Right lobe of liver (tissue), 6 donors: ENCODE measurements around the gene SLC24A3. TPM values are rescaled to one million over a fixed set of nuclear protein-coding genes. Genes with fewer than 3 reads are reported as not detected.
"Not testable (repeated sequence)": the region's sequence is repeated elsewhere in the genome, so short reads cannot be mapped to it uniquely, and the experiment has no call there.

Experiments used
- ATAC-seq, 4 donors: fragments of 200-7000 bp; cut with Tn5 transposase; one replicate each; pipeline ENCODE4 v1.9.1; 2020; ENCODE audit warnings: mild to moderate bottlenecking in 4 of 4, moderate library complexity in 4 of 4
- DNase-seq, 3 donors: peaks; one replicate each; pipeline ENCODE4 v3.0.0-alpha.2; 2020
- H3K27ac ChIP-seq, 3 donors: fragments of 200-600 bp; one replicate each; pipeline ENCODE4 v1.8.0; 2022
- H3K27me3 ChIP-seq, 2 donors: fragments of 200-600 bp; one replicate each; pipeline ENCODE4 v1.8.0; 2022
- H3K36me3 ChIP-seq, 4 donors: fragments of 200-600 bp; sonication (generic) in 1 of 4; one replicate each; pipeline versions ENCODE4 v1.5.1 to v1.8.0; 2017 to 2022; ENCODE audit warnings: control low read depth in 1 of 4
- H3K4me1 ChIP-seq, 4 donors: fragments of 200-600 bp; sonication (generic) in 1 of 4; one replicate each; pipeline versions ENCODE4 v1.5.1 to v1.8.0; 2017 to 2022; ENCODE audit warnings: control low read depth in 1 of 4
- H3K4me3 ChIP-seq, 3 donors: fragments of 200-600 bp; one replicate each; pipeline ENCODE4 v1.8.0; 2022
- H3K9me3 ChIP-seq, 4 donors: fragments of 200-600 bp; sonication (generic) in 1 of 4; one replicate each; pipeline versions ENCODE4 v1.5.1 to v1.8.0; 2017 to 2022; ENCODE audit warnings: control low read depth in 1 of 4
- CTCF ChIP-seq, 4 donors: fragments of 200-600 bp in 3 of 4; fragments of 450-650 bp in 1 of 4; IDR thresholded peaks; one replicate each; pipeline versions ENCODE4 v1.5.1 to v1.8.0; 2016 to 2022; ENCODE audit warnings: antibody characterized with exemption in 4 of 4, mild to moderate bottlenecking in 2 of 4
- POLR2A ChIP-seq: fragments of 450-650 bp; IDR thresholded peaks from one replicate; pipeline ENCODE4 v1.6.1; 2017; ENCODE audit warnings: antibody characterized with exemption, mild to moderate bottlenecking
- WGBS: methylation state at CpG from one replicate; pipeline ENCODE4 v1.1.6; 2018; ENCODE audit warnings: low coverage, low lambda C conversion rate; ENCODE audit not compliant: insufficient coverage; ENCODE audit errors: missing lambda C conversion rate; 5-methylcytosine and 5-hydroxymethylcytosine counted together
- intact Hi-C, 2 donors: fragments of 100-400 bp; cut with DNase I; formaldehyde crosslinking; loops; one replicate each; pipeline versions ENCODE4 v1.11.2 to v1.14.1; 2022
- total RNA-seq, 6 experiments: library from RNA; depleted of rRNA in 2 of 6; stranded (reverse); fragments of >200 nt in 2 of 6; fragmentation: NEBNext Ultra II Directional in 3 of 6; extraction: Animal tissue kit (Norgen Biotek cat#: 25700) in 3 of 6; gene quantifications; one replicate each; pipeline versions ENCODE4 v1.1.0 to v1.2.4, GENCODE V29; 2016 to 2023
- donor health status: DM: no; HTN: yes; CAD: no.
- donor health status: DM: no; HTN: no; CAD: no.
- donor health status: DM: no; HTN: no; CAD: no.
- donor health status: DM: no; HTN: yes; CAD: no.
- donor health status: DM: no; HTN: yes; CAD: no.

SLC24A3 gene
- total RNA-seq, 6 experiments from 2014 or later = 0.06 to 0.49 (median 0.27) TPM

DNA sequence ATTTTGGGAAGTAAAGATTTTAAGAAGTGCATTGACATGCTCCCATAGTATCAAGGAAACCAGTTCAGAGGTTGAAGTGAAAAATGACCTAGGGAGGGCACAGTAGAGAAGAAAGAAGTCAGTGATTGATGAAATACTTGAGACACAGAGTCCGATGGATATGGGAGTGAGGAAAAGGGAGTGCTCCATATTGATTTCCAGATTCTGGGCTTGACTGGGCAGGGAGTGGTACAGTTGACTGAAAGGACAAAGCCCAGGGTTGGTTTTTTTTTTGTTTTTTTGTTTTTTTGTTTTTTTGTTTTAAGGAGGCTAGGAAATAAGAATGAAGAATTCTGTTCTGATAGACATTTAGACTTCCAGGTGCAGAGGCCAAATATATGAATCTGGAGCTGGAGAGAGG is 458.9 kb downstream of the SLC24A3 start:
- H3K27ac ChIP-seq = no peak overlapping the region
- ATAC-seq = no peak
- DNase-seq = no peak
- H3K27me3 ChIP-seq = no peaks in the 10 kb centered on the region
- no peaks in the 10 kb centered on the region for H3K36me3 ChIP-seq
- no peaks in the 10 kb centered on the region for H3K4me1 ChIP-seq
- 70% methylated on average over 1 of the region's 1 CpG for WGBS
- TF ChIP-seq CTCF (IDR thresholded peaks at IDR 0.05) = no peak
- no peak for TF ChIP-seq POLR2A
- H3K4me3 ChIP-seq = no peak overlapping the region
- no peaks in the 10 kb centered on the region for H3K9me3 ChIP-seq
- intact Hi-C loops = no loop called here

DNA sequence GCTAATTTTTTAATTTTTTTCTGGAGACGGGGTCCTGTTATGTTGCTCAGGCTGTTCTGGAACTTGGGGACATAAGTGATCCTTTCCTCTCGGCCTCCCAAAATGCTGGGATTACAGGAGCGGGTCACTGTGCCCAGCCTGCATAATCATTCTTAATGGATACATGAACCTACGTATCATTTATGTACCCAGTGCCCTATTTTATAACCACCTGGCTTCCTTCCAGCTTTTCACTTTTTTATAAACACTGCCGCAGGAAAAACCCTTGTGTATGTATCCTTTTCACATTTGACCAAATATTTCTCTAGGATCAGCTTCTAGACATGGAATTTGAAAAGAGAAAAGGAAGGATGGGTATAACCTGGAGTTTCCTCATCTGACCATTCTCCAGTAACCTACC is 460.1 kb downstream of the SLC24A3 start:
- no peaks in the 10 kb centered on the region for H3K9me3 ChIP-seq
- H3K36me3 ChIP-seq = no peaks in the 10 kb centered on the region
- intact Hi-C loops = no loop called here
- TF ChIP-seq CTCF (IDR thresholded peaks at IDR 0.05) (no peak), POLR2A (no peak)
- ATAC-seq (no peak), DNase-seq (no peak)
- no peaks in the 10 kb centered on the region for H3K27me3 ChIP-seq
- WGBS = 76% methylated on average over 4 of the region's 5 CpGs
- H3K27ac ChIP-seq = no peak overlapping the region
- no peak overlapping the region for H3K4me3 ChIP-seq
- H3K4me1 ChIP-seq = no peaks in the 10 kb centered on the region

GRCh38 chr20:19673575-19673974 is 461.1 kb downstream of the SLC24A3 start:
- H3K36me3 ChIP-seq = no peaks in the 10 kb centered on the region
- H3K4me3 ChIP-seq = no peak overlapping the region
- DNase-seq (no peak), ATAC-seq (no peak)
- H3K4me1 ChIP-seq = no peaks in the 10 kb centered on the region
- intact Hi-C loops = no loop called here
- no peaks in the 10 kb centered on the region for H3K9me3 ChIP-seq
- H3K27me3 ChIP-seq = no peaks in the 10 kb centered on the region
- TF ChIP-seq POLR2A (no peak), CTCF (IDR thresholded peaks at IDR 0.05) (no peak)
- no peak overlapping the region for H3K27ac ChIP-seq

GRCh38 chr20:19676202-19676601 is 463.8 kb downstream of the SLC24A3 start:
- H3K4me1 ChIP-seq = no peaks in the 10 kb centered on the region
- TF ChIP-seq POLR2A (no peak), CTCF (IDR thresholded peaks at IDR 0.05) (no peak)
- H3K9me3 ChIP-seq = no peaks in the 10 kb centered on the region
- H3K27me3 ChIP-seq = no peaks in the 10 kb centered on the region
- ATAC-seq (no peak), DNase-seq (no peak)
- intact Hi-C loops = no loop called here
- 56% methylated on average over 4 of the region's 4 CpGs for WGBS
- no peaks in the 10 kb centered on the region for H3K36me3 ChIP-seq
- H3K27ac ChIP-seq = no peak overlapping the region
- no peak overlapping the region for H3K4me3 ChIP-seq

- TF ChIP-seq CTCF (IDR thresholded peaks at IDR 0.05) (no peak), POLR2A (no peak)
- H3K4me1 ChIP-seq = no peaks in the 10 kb centered on the region
- no peaks in the 10 kb centered on the region for H3K9me3 ChIP-seq
- WGBS = 75% methylated on average over 4 of the region's 5 CpGs
- H3K27me3 ChIP-seq = no peaks in the 10 kb centered on the region
- H3K27ac ChIP-seq = no peak overlapping the region
- no peak for DNase-seq
- H3K4me3 ChIP-seq = no peak overlapping the region
- no peaks in the 10 kb centered on the region for H3K36me3 ChIP-seq
- intact Hi-C loops = no loop called here
- ATAC-seq = no peak
Measured at GRCh38 chr20:19677336-19677735, 464.9 kb downstream of the SLC24A3 start.

DNA sequence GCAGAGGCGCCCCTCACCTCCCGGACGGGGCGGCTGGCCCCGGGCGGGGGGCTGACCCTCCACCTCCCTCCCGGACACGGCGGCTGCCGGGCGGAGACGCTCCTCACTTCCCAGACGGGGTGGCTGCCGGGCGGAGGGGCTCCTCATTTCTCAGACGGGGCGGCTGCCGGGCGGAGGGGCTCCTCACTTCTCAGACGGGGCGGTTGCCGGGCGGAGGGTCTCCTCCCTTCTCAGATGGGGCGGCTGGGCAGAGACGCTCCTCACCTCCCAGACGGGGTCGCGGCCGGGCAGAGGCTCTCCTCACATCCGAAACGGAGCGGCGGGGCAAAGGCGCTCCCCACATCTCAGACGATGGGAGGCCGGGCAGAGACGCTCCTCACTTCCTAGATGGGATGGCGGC is 466.1 kb downstream of the SLC24A3 start:
- H3K4me3 ChIP-seq, intact Hi-C loops: not testable (repeated sequence)

More for the DNA sequence above, 466.1 kb downstream of the SLC24A3 start:
- H3K4me1 ChIP-seq, H3K27ac ChIP-seq, DNase-seq, H3K36me3 ChIP-seq, H3K27me3 ChIP-seq, H3K9me3 ChIP-seq, ATAC-seq: not testable (repeated sequence)
- WGBS = no CpG with 5 or more reads among the region's 38 CpGs
